Measurements from ENCODE around the gene COL27A1. TPM values are rescaled to one million over a fixed set of nuclear protein-coding genes. Genes with fewer than 3 reads are reported as not detected.

COL27A1 gene
- polyA plus RNA-seq, 2 of the 4 experiments (the other 2 are of a cell fraction), result 6.9 to 20.6 TPM

GRCh38 chr9:114248299-114248707 is 93.0 kb downstream of the COL27A1 start:
- CTCF ChIA-PET, result interaction anchor here (0.5 to 2.5 kb wide), 3 partner anchors 43 to 140 kb away, joined by 3 to 8 read pairs (median 6); no protein-coding TSS in a partner anchor
- DNase-seq (ENCODE audit: low read depth in 1 of 2, low spot score in 1 of 2) (no peak), ATAC-seq (no peak), FAIRE-seq (no peak)
- Histone ChIP-seq H3K4me3 (no peak overlapping the region), H3K9me3 (no peaks in the 10 kb centered on the region), H3K27ac (no peak overlapping the region), H3K4me2 (no peak overlapping the region), H3K4me1 (no peaks in the 10 kb centered on the region)
- TF ChIP-seq CHD2 (IDR thresholded peaks at IDR 0.05; ENCODE audit: low read length, partially characterized antibody), result no peak
- no peak for TF ChIP-seq FOXS1 (CRISPR knock-in tag; IDR thresholded peaks at IDR 0.05)
- no peak for TF ChIP-seq GATA3 (IDR thresholded peaks at IDR 0.05; ENCODE audit: borderline replicate concordance)
- no peak for TF ChIP-seq RFX5 (IDR thresholded peaks at IDR 0.05)
- no peak for TF ChIP-seq EHF (CRISPR knock-in tag; IDR thresholded peaks at IDR 0.05)
- TF ChIP-seq, protein P1, sequence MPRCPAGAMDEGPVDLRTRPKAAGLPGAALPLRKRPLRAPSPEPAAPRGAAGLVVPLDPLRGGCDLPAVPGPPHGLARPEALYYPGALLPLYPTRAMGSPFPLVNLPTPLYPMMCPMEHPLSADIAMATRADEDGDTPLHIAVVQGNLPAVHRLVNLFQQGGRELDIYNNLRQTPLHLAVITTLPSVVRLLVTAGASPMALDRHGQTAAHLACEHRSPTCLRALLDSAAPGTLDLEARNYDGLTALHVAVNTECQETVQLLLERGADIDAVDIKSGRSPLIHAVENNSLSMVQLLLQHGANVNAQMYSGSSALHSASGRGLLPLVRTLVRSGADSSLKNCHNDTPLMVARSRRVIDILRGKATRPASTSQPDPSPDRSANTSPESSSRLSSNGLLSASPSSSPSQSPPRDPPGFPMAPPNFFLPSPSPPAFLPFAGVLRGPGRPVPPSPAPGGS (IDR thresholded peaks at IDR 0.05), result no peak
- TF ChIP-seq RARB (CRISPR knock-in tag; IDR thresholded peaks at IDR 0.05), result no peak
- TF ChIP-seq SREBF2 (IDR thresholded peaks at IDR 0.05), result no peak
- no peak for TF ChIP-seq ESRRA (IDR thresholded peaks at IDR 0.05; ENCODE audit: borderline replicate concordance, low read length)
- TF ChIP-seq POLR2A (IDR thresholded peaks at IDR 0.05; ENCODE audit: low read length), result no peak
- no peak for TF ChIP-seq CHD4 (IDR thresholded peaks at IDR 0.05; ENCODE audit: borderline replicate concordance)
- no peak for TF ChIP-seq CBX8 (IDR thresholded peaks at IDR 0.05)
- 95% methylated on average over 11 of the region's 11 CpGs for WGBS (ENCODE audit: missing lambda C conversion rate)
- POLR2A ChIA-PET, result no interaction called here

- FAIRE-seq (no peak), ATAC-seq (no peak), DNase-seq (ENCODE audit: low read depth in 1 of 2, low spot score in 1 of 2) (no peak)
- TF ChIP-seq MYC (IDR thresholded peaks at IDR 0.05; ENCODE audit: borderline replicate concordance, low read length) (no peak), NFE2L2 (conservative IDR thresholded peaks at IDR 0.05; ENCODE audit: low read length) (no peak), GATA3 (IDR thresholded peaks at IDR 0.05; ENCODE audit: borderline replicate concordance) (no peak), HMGXB4 (CRISPR knock-in tag; IDR thresholded peaks at IDR 0.05; ENCODE audit: borderline replicate concordance) (no peak), ESRRA (IDR thresholded peaks at IDR 0.05; ENCODE audit: borderline replicate concordance, low read length) (no peak), CBX2 (IDR thresholded peaks at IDR 0.05; ENCODE audit: borderline replicate concordance, low read depth) (no peak), RNF2 (IDR thresholded peaks at IDR 0.05; ENCODE audit: borderline replicate concordance, low read depth) (no peak), HEYL (CRISPR knock-in tag; IDR thresholded peaks at IDR 0.05) (no peak), ZFP36 (IDR thresholded peaks at IDR 0.05; ENCODE audit: borderline replicate concordance, partially characterized antibody) (no peak), CHD4 (IDR thresholded peaks at IDR 0.05; ENCODE audit: borderline replicate concordance) (no peak), KDM1A (IDR thresholded peaks at IDR 0.05; ENCODE audit: low read depth) (no peak), FOSL2 (IDR thresholded peaks at IDR 0.05) (no peak), FOSL2 (CRISPR knock-in tag; IDR thresholded peaks at IDR 0.05) (no peak)
- TF ChIP-seq, protein P1 (IDR thresholded peaks at IDR 0.05), result no peak
- TF ChIP-seq, protein P2, sequence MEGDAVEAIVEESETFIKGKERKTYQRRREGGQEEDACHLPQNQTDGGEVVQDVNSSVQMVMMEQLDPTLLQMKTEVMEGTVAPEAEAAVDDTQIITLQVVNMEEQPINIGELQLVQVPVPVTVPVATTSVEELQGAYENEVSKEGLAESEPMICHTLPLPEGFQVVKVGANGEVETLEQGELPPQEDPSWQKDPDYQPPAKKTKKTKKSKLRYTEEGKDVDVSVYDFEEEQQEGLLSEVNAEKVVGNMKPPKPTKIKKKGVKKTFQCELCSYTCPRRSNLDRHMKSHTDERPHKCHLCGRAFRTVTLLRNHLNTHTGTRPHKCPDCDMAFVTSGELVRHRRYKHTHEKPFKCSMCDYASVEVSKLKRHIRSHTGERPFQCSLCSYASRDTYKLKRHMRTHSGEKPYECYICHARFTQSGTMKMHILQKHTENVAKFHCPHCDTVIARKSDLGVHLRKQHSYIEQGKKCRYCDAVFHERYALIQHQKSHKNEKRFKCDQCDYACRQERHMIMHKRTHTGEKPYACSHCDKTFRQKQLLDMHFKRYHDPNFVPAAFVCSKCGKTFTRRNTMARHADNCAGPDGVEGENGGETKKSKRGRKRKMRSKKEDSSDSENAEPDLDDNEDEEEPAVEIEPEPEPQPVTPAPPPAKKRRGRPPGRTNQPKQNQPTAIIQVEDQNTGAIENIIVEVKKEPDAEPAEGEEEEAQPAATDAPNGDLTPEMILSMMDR (IDR thresholded peaks at IDR 0.05), result no peak
- TF ChIP-seq, protein P3, sequence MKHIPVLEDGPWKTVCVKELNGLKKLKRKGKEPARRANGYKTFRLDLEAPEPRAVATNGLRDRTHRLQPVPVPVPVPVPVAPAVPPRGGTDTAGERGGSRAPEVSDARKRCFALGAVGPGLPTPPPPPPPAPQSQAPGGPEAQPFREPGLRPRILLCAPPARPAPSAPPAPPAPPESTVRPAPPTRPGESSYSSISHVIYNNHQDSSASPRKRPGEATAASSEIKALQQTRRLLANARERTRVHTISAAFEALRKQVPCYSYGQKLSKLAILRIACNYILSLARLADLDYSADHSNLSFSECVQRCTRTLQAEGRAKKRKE (CRISPR knock-in tag; IDR thresholded peaks at IDR 0.05; ENCODE audit: low read depth), result no peak
- TF ChIP-seq, protein P4, sequence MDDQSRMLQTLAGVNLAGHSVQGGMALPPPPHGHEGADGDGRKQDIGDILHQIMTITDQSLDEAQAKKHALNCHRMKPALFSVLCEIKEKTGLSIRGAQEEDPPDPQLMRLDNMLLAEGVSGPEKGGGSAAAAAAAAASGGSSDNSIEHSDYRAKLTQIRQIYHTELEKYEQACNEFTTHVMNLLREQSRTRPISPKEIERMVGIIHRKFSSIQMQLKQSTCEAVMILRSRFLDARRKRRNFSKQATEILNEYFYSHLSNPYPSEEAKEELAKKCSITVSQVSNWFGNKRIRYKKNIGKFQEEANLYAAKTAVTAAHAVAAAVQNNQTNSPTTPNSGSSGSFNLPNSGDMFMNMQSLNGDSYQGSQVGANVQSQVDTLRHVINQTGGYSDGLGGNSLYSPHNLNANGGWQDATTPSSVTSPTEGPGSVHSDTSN (IDR thresholded peaks at IDR 0.05), result no peak
- TF ChIP-seq, protein P5, sequence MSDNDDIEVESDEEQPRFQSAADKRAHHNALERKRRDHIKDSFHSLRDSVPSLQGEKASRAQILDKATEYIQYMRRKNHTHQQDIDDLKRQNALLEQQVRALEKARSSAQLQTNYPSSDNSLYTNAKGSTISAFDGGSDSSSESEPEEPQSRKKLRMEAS (IDR thresholded peaks at IDR 0.05), result no peak
- 95% methylated on average over 21 of the region's 21 CpGs for WGBS (ENCODE audit: missing lambda C conversion rate)
- POLR2A ChIA-PET, result no interaction called here
- Histone ChIP-seq H3K4me3 (no peak overlapping the region), H3K9me3 (no peaks in the 10 kb centered on the region), H3K27ac (no peak overlapping the region), H3K4me2 (no peak overlapping the region), H3K4me1 (no peaks in the 10 kb centered on the region)
- CTCF ChIA-PET, result interaction anchor here (0.9 to 2.5 kb wide), 5 partner anchors 11 to 162 kb away, joined by 3 to 6 read pairs (median 3); no protein-coding TSS in a partner anchor
Observed at GRCh38 chr9:114249424-114250234, 94.3 kb downstream of the COL27A1 start.

Measured in A549 (cell line).